ENCODE results near the gene C6orf15. TPM values are rescaled to one million over a fixed set of nuclear protein-coding genes. Genes with fewer than 3 reads are reported as not detected.

Gene C6orf15
- total RNA-seq, 2 experiments from 2014 or later, result not detected

- POLR2A ChIA-PET, result no interaction called here
- Mint-ChIP-seq H3K4me1 (ENCODE audit: low read depth) (no peaks in the 10 kb centered on the region), H3K36me3 (ENCODE audit: low read depth) (peaks cover 24% of the 10 kb centered on the region), H3K27ac (no peak overlapping the region), H3K27me3 (no peaks in the 10 kb centered on the region), H3K9me3 (no peaks in the 10 kb centered on the region), H3K4me3 (no peak overlapping the region)
- Histone ChIP-seq H3K4me3 (ENCODE audit: low read length) (no peak overlapping the region), H3K27ac (ENCODE audit: low read depth in 1 of 2, low read length in 2 of 2) (no peak overlapping the region), H3K9me3 (ENCODE audit: control insufficient read depth in 1 of 2, insufficient read depth in 1 of 2, low read length in 2 of 2) (no peaks in the 10 kb centered on the region), H3K27me3 (ENCODE audit: control insufficient read depth in 1 of 2, insufficient read depth in 2 of 2, low read length in 2 of 2) (no peaks in the 10 kb centered on the region), H3K36me3 (ENCODE audit: insufficient read depth, low read length) (peaks cover 17% of the 10 kb centered on the region), H3K4me1 (ENCODE audit: insufficient read depth, low read length) (no peaks in the 10 kb centered on the region)
- TF ChIP-seq CTCF (IDR thresholded peaks at IDR 0.05), result no peak
- ATAC-seq (ENCODE audit: poor library complexity), result no peak
- CTCF ChIA-PET, result no interaction called here
- no peak for DNase-seq
- intact Hi-C loops (cut with DNase I, micrococcal nuclease), result loop anchor here in 1 of 2 experiments (10.0 kb wide), 1 partner anchor 825 kb away; the partner anchor contains the start of gene DXO
Observed at GRCh38 chr6:31149827-31150447, 37.6 kb upstream of the C6orf15 start.

- no peaks in the 10 kb centered on the region for H3K27me3 Mint-ChIP-seq
- DNase-seq (no peak), ATAC-seq (ENCODE audit: poor library complexity) (no peak)
- intact Hi-C loops (cut with DNase I, micrococcal nuclease), result no loop called here
- no peak overlapping the region for H3K27ac Mint-ChIP-seq
- POLR2A ChIA-PET, result interaction anchor here (1.3 kb wide), 1 partner anchor 13 kb away, joined by 3 read pairs; the partner anchor contains the start of genes CCHCR1 and TCF19
- Histone ChIP-seq H3K27me3 (ENCODE audit: control insufficient read depth in 1 of 2, insufficient read depth in 2 of 2, low read length in 2 of 2) (no peaks in the 10 kb centered on the region), H3K4me3 (ENCODE audit: low read length) (no peak overlapping the region), H3K9me3 (ENCODE audit: control insufficient read depth in 1 of 2, insufficient read depth in 1 of 2, low read length in 2 of 2) (no peaks in the 10 kb centered on the region), H3K36me3 (ENCODE audit: insufficient read depth, low read length) (peaks cover 18% of the 10 kb centered on the region), H3K27ac (ENCODE audit: low read depth in 1 of 2, low read length in 2 of 2) (no peak overlapping the region), H3K4me1 (ENCODE audit: insufficient read depth, low read length) (no peaks in the 10 kb centered on the region)
- H3K4me3 Mint-ChIP-seq, result no peak overlapping the region
- H3K9me3 Mint-ChIP-seq, result no peaks in the 10 kb centered on the region
- H3K36me3 Mint-ChIP-seq (ENCODE audit: low read depth), result peaks cover 17% of the 10 kb centered on the region
- CTCF ChIA-PET, result no interaction called here
- TF ChIP-seq CTCF (IDR thresholded peaks at IDR 0.05), result no peak
- H3K4me1 Mint-ChIP-seq (ENCODE audit: low read depth), result no peaks in the 10 kb centered on the region
Observed at GRCh38 chr6:31145386-31145785, 33.0 kb upstream of the C6orf15 start.

GRCh38 chr6:31144970-31145340 is 32.6 kb upstream of the C6orf15 start:
- DNase-seq, result no peak
- Mint-ChIP-seq H3K4me3 (no peak overlapping the region), H3K4me1 (ENCODE audit: low read depth) (no peaks in the 10 kb centered on the region), H3K27ac (no peak overlapping the region), H3K9me3 (no peaks in the 10 kb centered on the region), H3K36me3 (ENCODE audit: low read depth) (peaks cover 17% of the 10 kb centered on the region), H3K27me3 (no peaks in the 10 kb centered on the region)
- Histone ChIP-seq H3K9me3 (ENCODE audit: control insufficient read depth in 1 of 2, insufficient read depth in 1 of 2, low read length in 2 of 2) (no peaks in the 10 kb centered on the region), H3K27me3 (ENCODE audit: control insufficient read depth in 1 of 2, insufficient read depth in 2 of 2, low read length in 2 of 2) (no peaks in the 10 kb centered on the region), H3K27ac (ENCODE audit: low read depth in 1 of 2, low read length in 2 of 2) (no peak overlapping the region), H3K4me3 (ENCODE audit: low read length) (no peak overlapping the region), H3K36me3 (ENCODE audit: insufficient read depth, low read length) (peaks cover 15% of the 10 kb centered on the region), H3K4me1 (ENCODE audit: insufficient read depth, low read length) (no peaks in the 10 kb centered on the region)
- ATAC-seq (ENCODE audit: poor library complexity), result no peak
- intact Hi-C loops (cut with DNase I, micrococcal nuclease), result loop anchor here in 1 of 2 experiments (5.0 kb wide), 1 partner anchor 32 kb away; no protein-coding TSS in a partner anchor
- POLR2A ChIA-PET, result no interaction called here
- CTCF ChIA-PET, result no interaction called here
- no peak for TF ChIP-seq CTCF (IDR thresholded peaks at IDR 0.05)

Measured in CD4-positive, alpha-beta T cell (primary cell).